AML-193 (cell line): ENCODE data around the gene FAM110A.
"Not testable (repeated sequence)": the region's sequence is repeated elsewhere in the genome, so short reads cannot be mapped to it uniquely, and the experiment has no call there.

Experiments used
- DNase-seq, 2 experiments: peaks; one replicate each; lab custom pipeline; 2025; lab: John Stamatoyannopoulos, UW

FAM110A gene

DNA sequence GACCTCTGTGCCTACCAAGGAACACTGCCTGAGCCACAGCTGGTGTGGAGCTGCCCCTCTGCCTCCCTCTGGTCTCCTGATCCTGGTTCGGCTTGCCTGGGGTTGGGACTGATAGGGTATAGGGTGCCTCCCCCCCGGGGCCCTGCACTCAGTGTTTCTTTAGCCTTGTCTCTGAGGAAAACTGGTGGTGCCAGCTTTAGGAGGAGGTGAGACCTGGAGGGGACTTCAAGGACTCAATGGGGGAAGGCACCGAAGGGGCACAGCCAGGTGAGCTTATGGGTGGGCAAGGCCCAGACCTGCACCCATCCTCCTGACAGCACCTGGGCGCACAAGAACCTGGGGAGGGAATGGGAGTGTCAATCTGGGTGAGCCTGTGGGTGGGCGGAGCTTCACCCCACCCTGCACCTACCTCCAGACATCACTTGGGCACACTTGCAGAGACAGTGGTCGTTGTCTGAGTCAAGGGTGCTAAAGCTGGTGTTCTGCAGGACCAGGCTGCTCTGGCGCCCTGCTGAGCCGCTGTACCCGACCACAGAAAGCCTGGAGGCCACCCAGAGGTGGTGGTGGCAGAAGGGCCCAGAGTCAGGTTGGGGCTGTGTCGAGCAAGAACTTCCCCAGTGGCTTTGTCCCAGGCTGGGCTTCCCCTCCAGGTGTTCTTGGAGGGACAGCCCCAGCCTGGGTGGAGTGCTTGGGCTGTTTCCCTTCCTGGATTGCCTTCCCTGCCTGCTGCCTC is 40.5 kb downstream of the FAM110A start:
- no peak for DNase-seq

DNA sequence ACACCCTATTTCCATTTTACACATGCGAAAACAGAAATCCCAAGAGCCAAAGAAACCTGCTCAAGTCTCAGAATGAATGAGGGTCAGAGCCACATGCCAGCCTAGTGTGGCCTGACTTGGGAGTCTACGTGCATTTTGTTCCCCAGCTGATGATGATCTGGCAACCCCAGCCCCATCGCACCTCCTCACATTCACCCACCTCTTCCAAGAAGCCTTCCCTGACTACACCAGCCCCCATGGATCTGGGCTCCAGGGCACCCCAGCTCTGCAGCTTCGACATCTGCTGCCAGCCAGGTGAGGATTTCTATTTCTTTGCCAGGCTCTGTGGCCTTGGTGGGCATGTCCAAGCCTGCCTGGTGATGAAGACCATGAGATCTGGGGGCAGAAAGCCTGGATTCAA is 41.6 kb downstream of the FAM110A start:
- DNase-seq: no peak

DNA sequence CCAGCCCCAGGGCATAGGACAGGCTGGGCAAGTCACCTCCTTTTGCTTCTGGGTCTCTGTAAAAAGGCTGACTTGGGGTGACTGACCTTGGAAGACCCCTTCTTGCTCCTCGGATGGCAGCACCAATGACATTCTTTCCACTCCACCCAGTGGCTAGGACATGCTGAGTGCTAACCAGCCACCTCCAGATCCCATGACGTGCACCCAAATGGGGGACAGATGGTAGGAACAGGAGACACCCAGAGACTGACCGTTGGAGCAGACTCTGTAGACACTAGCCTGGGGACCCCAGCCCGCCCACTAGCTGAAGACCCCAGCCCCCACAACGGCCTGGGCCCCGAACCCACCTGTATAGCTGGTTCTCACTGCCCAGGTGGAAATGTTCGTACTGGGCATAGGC is 44.3 kb downstream of the FAM110A start:
- no peak for DNase-seq

DNA sequence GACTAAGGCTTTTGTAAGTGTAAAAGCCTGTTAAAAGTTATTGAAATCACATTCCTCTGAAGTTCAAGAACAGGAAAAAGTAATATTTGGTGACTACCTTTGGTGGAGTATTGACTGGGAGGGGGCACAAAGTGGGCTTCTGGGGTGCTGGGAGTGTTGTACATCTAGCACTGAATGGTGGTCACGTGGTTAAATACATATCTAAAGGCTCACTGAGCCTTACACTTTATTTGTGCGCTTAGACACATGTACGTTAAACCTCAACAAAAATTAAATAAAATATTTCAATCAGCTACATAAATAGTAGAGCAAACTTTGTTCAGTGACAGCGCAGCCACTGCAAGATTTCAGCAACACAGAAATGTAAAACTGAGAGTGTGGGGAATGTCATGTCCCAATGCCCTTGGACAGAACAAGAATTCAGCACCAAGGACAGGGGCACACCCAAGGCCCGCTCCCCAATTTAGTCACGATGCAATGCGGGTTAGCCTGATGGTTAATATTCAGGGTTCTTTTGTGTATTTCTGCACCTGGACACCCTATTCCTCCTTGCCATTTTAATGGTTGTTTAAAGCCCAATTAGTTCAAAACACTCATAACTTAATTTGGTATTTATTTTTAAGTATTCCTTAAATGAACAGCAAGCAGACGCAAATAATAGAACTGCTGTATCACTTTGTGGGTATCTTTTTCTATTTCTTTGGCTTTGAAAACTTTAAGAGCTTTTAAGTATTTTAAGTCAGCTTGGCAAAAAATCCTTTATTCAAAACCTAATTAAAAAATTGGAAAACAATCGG is 45.2 kb downstream of the FAM110A start:
- DNase-seq: peak in 1 of 2 experiments; percentile 1

DNA sequence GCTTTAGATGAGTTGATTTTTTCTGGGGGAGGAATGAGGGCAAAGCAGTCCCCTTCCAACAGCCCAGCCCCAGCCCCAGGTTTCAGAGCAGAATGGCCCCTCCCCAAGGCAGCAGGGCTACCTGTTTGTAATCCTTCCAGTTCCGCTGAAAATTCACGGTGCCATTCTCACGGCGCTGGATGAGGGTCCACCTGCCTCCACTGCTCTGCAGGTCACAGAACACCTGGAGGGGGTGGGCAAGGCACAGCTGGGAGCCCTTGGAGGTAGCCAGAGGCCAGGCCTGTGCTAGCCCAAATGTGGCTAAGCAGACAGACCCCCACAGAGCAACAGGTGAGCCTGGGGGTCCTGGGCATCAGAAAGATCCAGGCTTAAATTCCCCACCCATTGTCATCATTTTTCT is 46.1 kb downstream of the FAM110A start:
- no peak for DNase-seq

DNA sequence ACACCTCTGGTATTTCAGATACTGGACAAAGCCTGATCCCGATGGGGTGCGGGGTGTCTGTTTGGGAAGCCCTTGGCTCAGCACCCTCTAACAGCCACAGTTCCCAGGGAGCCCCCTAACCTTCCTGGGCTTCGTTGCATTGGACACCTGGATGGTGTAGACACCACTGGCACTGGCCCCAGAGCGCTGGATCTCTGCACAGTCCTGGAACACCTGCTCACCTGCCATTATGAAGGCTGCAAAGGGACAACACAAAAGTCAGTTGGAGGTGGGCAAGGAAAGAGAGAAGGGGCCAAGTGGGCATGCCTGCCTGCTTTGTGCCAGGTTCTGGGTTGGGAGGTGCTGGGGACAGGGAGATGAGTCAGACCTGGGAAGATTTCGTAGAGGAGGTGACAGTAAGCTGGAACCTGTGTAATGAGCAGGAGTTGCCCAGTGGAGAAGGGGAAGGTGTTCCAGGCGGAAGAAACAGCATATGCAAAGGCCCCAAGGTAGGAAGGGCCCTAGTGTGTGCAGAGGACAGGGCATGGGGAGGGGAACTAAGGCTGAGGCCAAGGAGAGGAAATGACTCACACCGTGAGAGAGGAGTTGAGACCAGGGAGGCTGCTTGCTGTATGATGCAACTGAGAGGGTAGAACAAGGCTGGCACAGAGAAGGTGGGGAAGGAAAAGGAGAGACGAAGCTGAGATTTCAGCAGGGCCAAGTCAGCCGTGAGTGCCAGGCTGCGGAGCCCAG is 47.7 kb downstream of the FAM110A start:
- peak; percentile 11 to 34 for DNase-seq

DNA sequence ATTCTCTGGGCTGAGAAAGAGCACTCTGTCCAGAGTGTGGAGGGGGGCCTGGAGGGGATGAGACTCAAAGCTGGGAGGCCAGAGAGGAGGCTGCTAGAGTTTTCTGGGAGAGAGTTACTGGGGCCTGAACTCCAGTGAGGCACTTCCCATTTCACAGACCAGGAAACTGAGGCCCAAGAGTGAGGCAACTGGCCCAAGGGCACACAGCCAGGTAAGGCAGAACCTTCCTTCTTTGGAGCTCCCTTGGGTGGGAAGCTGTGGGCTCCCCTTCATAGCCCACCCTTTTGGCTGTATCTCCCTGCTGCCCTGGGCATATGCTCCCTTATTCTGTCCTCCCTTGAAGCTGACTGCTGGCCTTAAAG is 48.2 kb downstream of the FAM110A start:
- DNase-seq: no peak

DNA sequence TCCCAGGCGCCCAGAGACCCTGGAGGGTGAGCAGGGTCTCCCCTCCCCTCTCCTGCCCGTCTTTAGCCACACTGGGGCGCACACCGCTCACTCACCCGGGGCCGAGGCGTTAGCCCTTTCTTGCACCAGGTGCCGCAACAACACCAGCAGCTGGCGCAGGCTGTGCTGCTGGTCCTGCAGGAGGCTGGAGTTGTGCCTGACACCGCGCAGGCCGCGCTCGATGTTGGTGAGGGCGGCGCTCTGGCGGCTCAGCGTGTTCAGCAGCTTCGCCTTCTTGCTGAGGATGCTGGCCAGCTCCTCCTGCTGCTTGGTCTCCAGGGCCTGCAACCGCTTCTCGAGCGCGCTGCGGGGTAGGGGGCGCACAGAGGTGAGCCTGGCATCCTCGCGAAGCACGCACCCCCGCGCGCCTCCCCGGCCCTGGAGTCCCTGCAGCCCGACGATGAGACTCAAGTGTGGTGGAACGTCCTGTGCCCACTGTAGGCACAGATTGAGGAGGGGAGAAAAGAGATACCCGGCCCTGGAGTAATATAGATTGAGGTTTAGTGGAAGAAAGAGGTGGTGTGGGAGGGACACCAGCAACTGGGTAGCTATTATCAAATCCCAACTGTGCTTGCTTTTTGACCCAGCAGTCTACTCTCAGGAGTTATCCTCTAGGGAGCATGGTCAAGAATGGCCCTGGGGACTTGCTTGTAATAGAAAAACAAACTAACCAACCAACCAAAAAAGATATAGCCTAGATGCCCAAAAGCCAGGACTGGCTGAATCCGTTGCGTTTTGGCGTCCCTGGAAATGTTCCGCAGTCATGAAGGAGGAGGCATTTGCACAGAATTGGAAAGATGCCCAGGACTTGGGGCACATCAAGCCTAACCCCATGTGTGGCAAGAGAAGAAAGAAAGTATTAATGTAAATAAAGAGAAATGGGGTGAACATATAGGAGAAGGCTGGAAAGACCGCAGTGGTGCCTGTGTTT is 51.8 kb downstream of the FAM110A start:
- DNase-seq: no peak

DNA sequence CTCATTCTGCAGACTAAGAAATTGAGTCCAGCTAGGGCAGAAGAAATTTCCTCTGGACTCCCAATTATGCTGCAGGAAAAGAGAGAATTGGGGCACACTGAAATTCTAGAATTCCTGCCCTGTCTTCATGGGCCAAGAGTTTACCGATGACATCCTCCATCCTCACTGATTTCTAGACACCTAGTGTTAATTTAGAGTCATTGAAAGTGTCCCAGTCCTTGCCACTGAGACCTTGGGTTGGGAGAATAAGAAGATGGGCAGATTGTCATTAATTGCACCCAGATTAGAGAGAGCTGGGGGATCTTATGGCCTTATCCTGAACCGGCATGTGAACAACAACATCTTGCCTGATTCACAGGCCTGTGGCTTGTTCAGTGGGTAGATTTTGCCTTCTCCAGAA is 53.6 kb downstream of the FAM110A start:
- DNase-seq: no peak

DNA sequence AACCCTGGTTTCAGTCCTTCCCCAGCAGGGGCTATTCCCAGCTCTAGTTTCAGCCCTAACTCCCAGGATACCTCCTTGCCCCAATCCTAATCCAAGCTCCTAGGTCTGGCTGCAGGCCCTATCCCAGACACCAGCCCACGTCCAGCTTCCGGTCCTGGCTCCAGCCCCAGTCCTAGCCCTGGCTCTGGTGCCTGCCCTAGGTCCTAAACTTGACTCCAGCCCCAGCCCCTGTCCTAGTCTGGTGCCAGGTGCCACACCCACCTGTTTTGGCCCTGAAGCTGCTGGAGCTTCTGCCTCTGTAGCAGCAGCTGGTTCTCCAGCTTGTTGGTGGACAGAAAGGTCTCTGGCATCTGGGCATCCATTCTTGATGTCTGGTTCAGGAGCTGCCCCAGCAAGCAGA is 54.5 kb downstream of the FAM110A start:
- DNase-seq: no peak

DNA sequence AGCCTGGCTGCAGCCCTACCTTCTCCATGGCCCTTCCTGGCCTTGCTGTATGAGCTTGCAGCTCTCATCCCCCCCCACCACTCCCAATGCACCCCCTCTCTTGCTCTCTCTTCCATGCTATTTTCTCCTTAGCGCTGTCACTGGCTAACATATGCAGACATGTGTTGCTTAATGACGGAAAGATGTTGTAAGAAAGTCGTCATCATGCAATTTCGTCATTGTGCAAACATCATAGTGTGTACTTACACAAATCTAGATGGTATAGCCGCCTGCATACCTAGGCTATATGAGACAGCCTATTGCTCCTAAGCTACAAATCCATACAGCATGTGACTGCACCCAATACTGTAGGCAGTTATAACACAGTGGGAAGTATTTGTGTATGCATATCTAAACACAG is 55.6 kb downstream of the FAM110A start:
- DNase-seq: no peak

DNA sequence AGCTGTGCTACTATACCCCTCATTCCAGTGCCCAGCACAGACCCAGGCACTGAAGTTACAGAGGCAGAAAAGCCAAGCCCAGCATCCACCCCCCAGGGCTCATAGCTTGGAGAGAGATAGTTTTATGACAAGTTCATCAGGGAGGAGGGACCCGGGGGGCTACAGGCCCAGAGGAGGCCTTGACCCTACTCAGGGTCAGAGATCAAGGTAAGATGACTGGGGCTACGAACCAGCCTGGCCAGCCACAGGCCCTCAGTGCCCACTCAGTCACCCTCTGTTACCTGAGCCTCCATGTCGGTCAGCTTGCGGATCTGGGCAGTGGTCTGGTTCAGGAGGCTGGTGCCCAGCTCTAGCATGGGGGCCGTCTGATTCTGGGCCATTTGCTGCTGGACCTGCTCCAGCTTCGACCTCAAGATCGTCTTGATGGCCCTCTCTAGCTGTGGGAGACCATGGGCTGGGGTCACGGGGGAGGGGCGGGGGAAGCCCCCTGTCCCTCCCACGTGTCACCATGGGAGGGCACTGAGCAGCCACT is 56.5 kb downstream of the FAM110A start:
- DNase-seq: no peak

DNA sequence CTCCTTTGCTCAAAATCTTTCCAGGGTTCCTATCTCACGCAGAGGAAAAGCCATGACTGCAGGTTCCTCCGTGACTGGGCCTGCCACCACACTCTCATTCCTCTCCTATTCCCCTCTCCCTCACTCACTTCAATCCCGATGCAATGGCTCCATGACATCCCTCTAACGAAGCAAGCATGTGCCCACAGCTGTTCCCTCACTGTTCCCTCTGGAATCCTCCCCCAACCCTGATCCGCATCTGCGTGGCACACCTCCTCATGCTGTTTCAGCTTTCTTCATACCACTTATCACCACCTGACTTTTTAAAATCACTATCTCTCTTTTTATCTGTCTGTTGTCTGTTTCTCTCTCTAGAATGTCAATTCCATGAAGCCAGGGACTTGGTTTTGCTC is 57.1 kb downstream of the FAM110A start:
- no peak for DNase-seq

DNA sequence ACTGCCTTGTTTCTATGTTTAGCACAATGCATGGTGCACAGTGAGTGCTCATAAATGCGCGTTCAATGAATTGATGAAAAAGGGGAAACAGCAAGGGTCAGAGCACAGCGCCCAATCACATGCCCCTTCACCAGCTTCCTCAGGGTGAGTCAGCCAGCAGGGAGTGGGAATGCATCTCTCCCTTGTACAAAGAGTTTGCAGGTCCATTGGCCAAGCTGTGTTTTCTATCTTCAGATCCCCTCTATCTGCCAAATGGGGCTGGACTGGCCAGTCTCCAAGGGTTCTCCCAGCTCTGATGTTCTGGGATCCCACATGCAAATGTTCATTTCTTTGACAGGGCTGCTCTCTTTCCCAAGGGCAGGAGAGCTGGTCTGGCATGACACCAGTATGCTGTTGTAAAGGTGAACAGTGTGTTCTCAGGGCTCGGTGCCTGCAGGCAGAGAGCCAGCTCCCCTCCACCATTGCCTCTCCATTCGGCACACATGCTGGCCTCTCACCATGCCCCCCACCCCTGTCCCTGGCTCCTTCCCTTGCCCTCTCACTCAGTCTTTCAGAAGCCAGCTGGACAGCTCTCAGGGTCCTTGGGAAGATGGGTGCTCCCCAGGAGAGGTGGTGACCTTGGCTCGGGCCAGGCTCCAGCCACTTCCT is 57.7 kb downstream of the FAM110A start:
- DNase-seq: no peak

DNA sequence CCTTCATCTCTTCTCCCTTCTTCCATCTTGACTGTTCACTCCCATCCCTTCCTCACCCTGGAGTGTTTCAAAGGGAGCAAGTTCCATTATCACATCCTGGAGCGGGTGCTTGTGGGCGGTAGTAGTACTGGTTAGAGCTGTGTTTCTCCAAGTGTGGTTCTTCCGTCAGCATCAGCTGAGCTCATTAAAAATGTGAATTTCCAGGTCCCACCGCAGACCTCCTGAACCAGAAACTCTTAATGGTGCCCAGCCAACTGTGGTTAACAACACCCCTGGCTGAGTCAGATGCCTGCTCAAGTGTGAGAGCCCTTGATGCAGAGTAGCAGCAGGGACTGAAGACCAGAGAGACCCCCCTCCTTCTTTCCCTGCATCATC is 58.2 kb downstream of the FAM110A start:
- DNase-seq: no peak

DNA sequence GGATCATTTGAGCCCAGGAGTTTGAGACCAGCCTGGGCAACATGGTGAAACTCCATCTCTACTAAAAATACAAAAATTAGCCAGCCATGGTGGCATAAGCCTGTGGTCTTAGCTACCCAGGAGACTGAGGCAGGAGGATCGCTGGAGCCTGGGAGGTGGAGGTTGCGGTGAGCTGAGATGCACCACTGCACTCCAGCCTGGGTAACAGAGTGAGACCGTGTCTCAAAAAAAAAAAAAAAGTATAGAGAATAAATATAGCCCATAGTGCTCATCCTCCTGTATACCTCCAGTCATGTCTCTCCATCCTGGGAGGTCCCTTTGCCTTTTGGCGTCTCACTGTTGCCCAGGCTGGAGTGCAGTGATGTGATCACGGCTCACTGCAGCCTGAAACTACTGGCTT is 58.9 kb downstream of the FAM110A start:
- not testable (repeated sequence) for DNase-seq
